Mesothelial cell of epicardium (in vitro differentiated cells): ENCODE results near the gene BZW2. TPM values are rescaled to one million over a fixed set of nuclear protein-coding genes. Genes with fewer than 3 reads are reported as not detected.

Experiments used
- DNase-seq, 2 experiments: peaks; one replicate each; pipeline ENCODE4 v3.0.0; 2021; ENCODE audit warnings: low spot score in 2 of 2; ENCODE audit not compliant: unreplicated experiment in 2 of 2
- H3K27ac Mint-ChIP-seq: 2 replicates; pipeline ENCODE4 v1.8.0; 2021; ENCODE audit warnings: mixed read lengths
- H3K27me3 Mint-ChIP-seq: 2 replicates; pipeline ENCODE4 v1.8.0; 2021; ENCODE audit warnings: low read depth, mixed read lengths
- H3K36me3 Mint-ChIP-seq: 2 replicates; pipeline ENCODE4 v1.8.0; 2021; ENCODE audit warnings: mixed read lengths
- H3K4me1 Mint-ChIP-seq: 2 replicates; pipeline ENCODE4 v1.8.0; 2021; ENCODE audit warnings: mixed read lengths
- H3K4me3 Mint-ChIP-seq: 2 replicates; pipeline ENCODE4 v1.8.0; 2021; ENCODE audit warnings: mild to moderate bottlenecking, moderate library complexity, mixed read lengths
- H3K9me3 Mint-ChIP-seq: 2 replicates; pipeline ENCODE4 v1.8.0; 2021; ENCODE audit warnings: mixed read lengths
- CTCF ChIP-seq: fragments of 200-600 bp; sonication (generic); IDR thresholded peaks from one replicate; pipeline ENCODE4 v1.5.0; 2021; ENCODE audit warnings: antibody characterized with exemption; ENCODE audit not compliant: unreplicated experiment
- total RNA-seq: library from RNA; stranded (reverse); gene quantifications from 3 replicates; pipeline ENCODE4 v1.2.1, GENCODE V29; 2021

The BZW2 gene
- total RNA-seq, 1 donor from 2014 or later = 73.9 TPM

DNA sequence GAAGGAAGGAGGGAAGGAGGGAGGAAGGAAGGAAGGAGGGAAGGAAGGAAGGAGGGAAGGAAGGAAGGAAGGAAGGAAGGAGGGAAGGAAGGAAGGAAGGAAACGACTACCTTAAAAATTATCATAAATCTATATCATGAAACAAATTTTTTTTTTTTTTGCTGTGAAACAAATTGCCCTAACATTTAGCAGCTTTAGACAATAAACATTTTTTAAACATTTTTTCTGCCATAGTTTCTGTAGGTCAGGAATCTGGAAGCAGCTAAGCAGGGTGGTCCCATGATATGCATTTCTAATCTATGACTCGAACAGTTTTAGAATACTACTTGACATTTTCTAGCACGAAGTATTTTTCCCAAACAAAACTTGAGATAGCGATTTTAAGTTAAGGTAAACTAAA, 64.7 kb downstream of the BZW2 start:
- TF ChIP-seq CTCF = no peak
- H3K27me3 Mint-ChIP-seq = no peaks in the 10 kb centered on the region

GRCh38 chr7:16711730-16712129, 65.7 kb downstream of the BZW2 start:
- Mint-ChIP-seq H3K27ac (no peak overlapping the region), H3K36me3 (peaks cover 13% of the 10 kb centered on the region), H3K4me1 (peaks cover 8% of the 10 kb centered on the region), H3K27me3 (no peaks in the 10 kb centered on the region), H3K4me3 (no peak overlapping the region), H3K9me3 (no peaks in the 10 kb centered on the region)
- DNase-seq = no peak
- TF ChIP-seq CTCF = no peak

More for the DNA sequence above, 64.7 kb downstream of the BZW2 start:
- H3K4me3 Mint-ChIP-seq = no peak overlapping the region
- no peak for DNase-seq
- H3K36me3 Mint-ChIP-seq = peaks cover 21% of the 10 kb centered on the region
- H3K9me3 Mint-ChIP-seq = no peaks in the 10 kb centered on the region
- H3K27ac Mint-ChIP-seq = no peak overlapping the region
- H3K4me1 Mint-ChIP-seq = peaks cover 8% of the 10 kb centered on the region

- no peaks in the 10 kb centered on the region for H3K27me3 Mint-ChIP-seq
- no peak overlapping the region for H3K4me3 Mint-ChIP-seq
- peaks cover 11% of the 10 kb centered on the region for H3K4me1 Mint-ChIP-seq
- peaks cover 8% of the 10 kb centered on the region for H3K36me3 Mint-ChIP-seq
- no peaks in the 10 kb centered on the region for H3K9me3 Mint-ChIP-seq
- no peak overlapping the region for H3K27ac Mint-ChIP-seq
- DNase-seq = no peak
- TF ChIP-seq CTCF = no peak
Observed at GRCh38 chr7:16712916-16713315, 66.9 kb downstream of the BZW2 start.

DNA sequence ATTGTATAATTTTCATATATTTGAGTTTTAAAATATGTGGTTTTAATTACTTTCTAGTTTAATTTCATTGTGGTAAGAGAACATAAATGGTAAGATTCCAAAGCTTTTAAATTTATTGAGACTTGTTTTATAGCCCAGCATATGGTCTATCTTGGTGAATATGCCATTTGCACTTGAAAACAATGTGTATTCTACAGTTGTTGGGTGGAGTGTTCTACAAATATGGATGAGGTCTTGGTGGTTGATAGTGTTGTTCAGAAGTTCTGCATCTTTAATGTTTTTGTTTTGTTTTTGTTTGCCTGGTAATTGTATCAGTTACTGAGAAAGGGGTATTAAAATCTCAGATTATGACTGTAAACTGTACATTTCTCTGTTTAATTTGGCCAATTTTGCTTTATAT, 69.9 kb downstream of the BZW2 start:
- peaks cover 6% of the 10 kb centered on the region for H3K36me3 Mint-ChIP-seq
- no peak for TF ChIP-seq CTCF
- H3K9me3 Mint-ChIP-seq = no peaks in the 10 kb centered on the region
- H3K4me1 Mint-ChIP-seq = peaks cover 30% of the 10 kb centered on the region
- H3K4me3 Mint-ChIP-seq = no peak overlapping the region
- no peaks in the 10 kb centered on the region for H3K27me3 Mint-ChIP-seq
- no peak overlapping the region for H3K27ac Mint-ChIP-seq
- no peak for DNase-seq

- H3K27me3 Mint-ChIP-seq = no peaks in the 10 kb centered on the region
- DNase-seq = no peak
- H3K4me3 Mint-ChIP-seq = no peak overlapping the region
- no peak overlapping the region for H3K27ac Mint-ChIP-seq
- H3K4me1 Mint-ChIP-seq = peaks cover 38% of the 10 kb centered on the region
- H3K36me3 Mint-ChIP-seq = no peaks in the 10 kb centered on the region
- TF ChIP-seq CTCF = no peak
- no peaks in the 10 kb centered on the region for H3K9me3 Mint-ChIP-seq
Observed at GRCh38 chr7:16718111-16718656, 72.2 kb downstream of the BZW2 start.

GRCh38 chr7:16719699-16720098, 73.7 kb downstream of the BZW2 start:
- peak overlapping the region; percentile 41 for H3K27ac Mint-ChIP-seq
- H3K27me3 Mint-ChIP-seq = no peaks in the 10 kb centered on the region
- H3K4me3 Mint-ChIP-seq = no peak overlapping the region
- H3K9me3 Mint-ChIP-seq = no peaks in the 10 kb centered on the region
- no peak for TF ChIP-seq CTCF
- peaks cover 39% of the 10 kb centered on the region for H3K4me1 Mint-ChIP-seq
- no peak for DNase-seq
- no peaks in the 10 kb centered on the region for H3K36me3 Mint-ChIP-seq
